ENCODE results near the gene ZNF35.

ZNF35 gene

DNA sequence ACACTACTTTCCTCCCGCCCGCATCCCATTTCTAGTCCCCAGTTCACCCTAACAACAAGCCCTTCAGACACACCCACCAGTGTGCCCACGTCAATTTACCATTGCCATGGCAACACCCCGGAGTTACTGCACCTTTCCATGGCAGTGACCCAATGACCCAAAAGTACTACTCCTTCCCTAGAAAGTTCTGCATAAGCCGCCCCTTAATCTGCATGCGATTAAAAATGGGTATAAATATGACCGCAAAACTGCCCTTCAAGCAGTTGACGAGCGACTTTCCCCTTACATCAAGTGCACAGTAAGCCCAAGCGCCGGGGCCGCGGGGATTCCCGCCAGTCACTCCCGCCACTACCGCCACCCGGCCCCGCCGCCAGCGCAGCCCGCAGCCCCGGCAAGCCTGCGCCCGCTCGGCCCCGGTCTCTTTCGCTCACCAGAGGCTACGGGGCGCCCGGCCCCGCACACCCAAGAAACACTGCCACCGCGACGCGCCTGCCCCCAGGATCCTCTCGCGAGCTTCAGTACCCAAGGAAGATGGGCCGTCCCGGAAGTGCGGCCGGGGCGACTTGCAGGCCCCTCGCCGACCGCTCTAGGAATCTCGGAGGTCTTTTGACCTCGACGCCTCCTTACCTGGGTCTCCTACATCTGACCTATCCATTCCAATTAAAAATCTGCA is 36.7 kb downstream of the ZNF35 start:
- DNase-seq, result no peak

DNA sequence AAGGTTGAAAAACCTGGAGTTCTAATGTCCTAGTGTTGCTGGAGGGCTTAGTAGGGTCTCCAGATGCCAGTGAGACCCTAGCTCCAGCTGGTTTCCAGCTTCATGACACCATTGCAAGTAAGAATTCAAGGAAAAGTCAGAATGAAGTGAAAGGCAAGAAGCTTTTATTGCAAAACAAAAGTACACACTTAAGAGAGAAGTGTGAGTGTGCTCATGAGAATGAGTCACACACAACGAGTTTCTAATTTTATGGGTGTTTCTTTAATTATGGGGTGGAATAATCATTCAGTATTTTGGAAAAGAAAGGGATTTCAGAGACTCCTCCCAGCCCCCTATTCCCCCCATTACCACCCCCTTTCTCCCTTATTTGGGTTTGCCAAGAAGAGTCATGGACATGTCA is 39.4 kb downstream of the ZNF35 start:
- no peak for DNase-seq

Data from AML-193 (cell line).